GM18951 (cell line): ENCODE data around the gene ADIRF.
"Not testable (repeated sequence)": the region's sequence is repeated elsewhere in the genome, so short reads cannot be mapped to it uniquely, and the experiment has no call there.

Source experiments
- POLR2A ChIP-seq: IDR thresholded peaks from 4 replicates; pipeline ENCODE4 v1.6.1; 2011; ENCODE audit warnings: mild to moderate bottlenecking; ENCODE audit not compliant: insufficient read length, insufficient read depth; ENCODE audit errors: extremely low read depth
- in situ Hi-C: fragments of 300-500 bp; cut with MboI; formaldehyde crosslinking; loops from one replicate; pipeline ENCODE4 v1.12.0; 2022; ENCODE audit warnings: low sequenced_read_pairs, mixed read lengths, inconsistent platforms; ENCODE audit not compliant: unreplicated experiment

Gene ADIRF

GRCh38 chr10:86992456-86992855, 24.2 kb downstream of the ADIRF start:
- in situ Hi-C loops: no loop called here
- TF ChIP-seq POLR2A: no peak

DNA sequence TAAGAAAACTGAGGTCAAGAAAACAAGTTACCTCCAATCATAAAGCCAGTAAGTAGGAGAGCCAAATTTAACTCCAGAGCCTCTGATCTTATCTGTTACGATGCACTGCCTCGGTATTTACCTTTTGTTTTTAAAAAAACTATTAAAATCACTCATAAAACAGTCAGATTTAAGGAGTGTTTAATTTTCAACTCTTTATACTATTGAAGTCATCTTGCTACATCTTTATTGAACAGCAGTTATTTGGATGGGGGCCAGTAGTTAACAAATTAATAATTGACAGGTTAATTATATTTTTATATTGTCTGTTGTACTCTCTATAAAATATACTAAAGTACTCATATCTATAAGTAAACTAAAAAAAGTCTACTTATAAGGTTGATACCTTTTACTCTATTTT, 24.6 kb downstream of the ADIRF start:
- in situ Hi-C loops: no loop called here
- no peak for TF ChIP-seq POLR2A

DNA sequence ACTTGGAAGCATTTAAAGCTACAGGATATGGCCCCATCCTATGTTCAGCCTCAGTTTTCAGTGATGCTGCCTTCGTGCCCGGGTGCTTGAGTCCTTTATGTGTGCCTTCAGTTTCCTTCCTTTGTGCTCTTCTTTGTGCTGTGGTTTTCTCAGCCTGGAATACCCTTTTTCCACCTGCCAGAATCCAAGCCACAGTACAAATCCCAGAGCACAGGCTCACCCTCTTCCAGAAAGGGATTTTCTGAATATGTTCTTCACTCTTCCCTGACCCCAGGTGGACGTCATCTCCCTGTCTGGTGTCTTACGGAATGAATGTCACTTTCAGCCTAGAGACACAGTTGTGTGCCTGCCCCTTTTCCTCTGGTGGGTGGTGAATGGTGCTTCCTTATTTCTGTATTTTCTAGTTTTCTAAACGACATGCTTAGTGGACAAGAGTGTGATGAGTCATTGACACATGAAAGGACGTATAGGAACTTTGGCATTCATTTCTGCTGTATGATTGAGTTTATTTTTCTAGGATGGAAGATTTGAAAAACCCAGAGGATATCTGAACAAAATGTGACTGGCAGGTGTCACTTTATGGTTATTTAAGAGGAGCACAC, 31.6 kb downstream of the ADIRF start:
- in situ Hi-C loops: not testable (repeated sequence)

DNA sequence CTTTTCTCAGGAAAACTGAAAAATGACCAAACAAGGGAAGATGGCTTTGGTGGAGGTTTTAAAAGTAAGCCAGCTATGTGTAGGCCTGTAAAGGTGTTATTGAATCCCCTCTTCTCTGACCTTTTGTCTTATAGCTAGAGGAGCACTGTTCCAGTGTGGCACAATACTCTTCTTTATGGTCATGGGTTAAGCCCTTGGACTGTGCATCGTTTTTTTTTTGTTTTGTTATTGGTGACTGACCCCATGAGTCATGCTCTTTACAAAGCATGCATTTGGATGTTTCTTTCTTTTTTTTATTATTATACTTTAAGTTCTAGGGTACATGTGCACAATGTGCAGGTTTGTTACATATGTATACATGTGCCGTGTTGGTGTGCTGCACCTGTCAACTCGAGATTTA, 32.2 kb downstream of the ADIRF start:
- no peak for TF ChIP-seq POLR2A
- in situ Hi-C loops: no loop called here

DNA sequence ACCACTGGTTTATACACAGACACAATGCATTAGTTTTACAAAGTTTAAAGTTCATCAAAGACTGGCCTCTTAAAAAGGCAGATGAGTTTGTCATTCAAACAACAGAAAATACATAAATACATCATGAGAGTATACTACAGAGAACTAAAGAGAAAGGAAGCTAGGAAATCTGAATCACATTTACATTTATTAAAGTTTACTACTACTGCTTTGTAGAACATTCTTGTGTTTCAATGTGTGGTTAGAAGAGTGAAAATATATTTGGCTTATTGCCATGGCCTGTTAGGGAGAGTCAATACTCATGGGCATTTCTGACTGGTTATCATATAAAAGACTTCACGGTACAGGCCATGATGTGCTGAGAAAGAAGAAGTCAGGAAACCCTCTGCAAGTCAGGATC, 38.8 kb downstream of the ADIRF start:
- in situ Hi-C loops: not testable (repeated sequence)

GRCh38 chr10:87007674-87008073, 39.4 kb downstream of the ADIRF start:
- in situ Hi-C loops: not testable (repeated sequence)

- in situ Hi-C loops: not testable (repeated sequence)
Observed at GRCh38 chr10:87008303-87008702, 40.0 kb downstream of the ADIRF start.

DNA sequence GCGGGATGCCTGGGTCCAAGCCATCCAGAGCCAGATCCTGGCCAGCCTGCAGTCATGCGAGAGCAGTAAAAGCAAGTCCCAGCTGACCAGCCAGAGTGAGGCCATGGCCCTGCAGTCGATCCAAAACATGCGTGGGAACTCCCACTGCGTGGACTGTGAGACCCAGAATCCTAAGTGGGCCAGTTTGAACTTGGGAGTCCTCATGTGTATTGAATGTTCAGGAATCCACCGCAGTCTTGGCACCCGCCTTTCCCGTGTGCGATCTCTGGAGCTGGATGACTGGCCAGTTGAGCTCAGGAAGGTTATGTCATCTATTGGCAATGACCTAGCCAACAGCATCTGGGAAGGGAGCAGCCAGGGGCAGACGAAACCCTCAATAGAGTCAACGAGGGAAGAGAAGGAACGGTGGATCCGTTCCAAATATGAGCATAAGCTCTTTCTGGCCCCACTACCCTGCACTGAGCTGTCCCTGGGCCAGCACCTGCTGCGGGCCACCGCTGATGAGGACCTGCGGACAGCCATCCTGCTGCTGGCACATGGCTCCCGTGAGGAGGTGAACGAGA, 40.9 kb downstream of the ADIRF start:
- in situ Hi-C loops: not testable (repeated sequence)

GRCh38 chr10:87013528-87013927, 45.2 kb downstream of the ADIRF start:
- in situ Hi-C loops: not testable (repeated sequence)

GRCh38 chr10:87014986-87015716, 46.9 kb downstream of the ADIRF start:
- in situ Hi-C loops: not testable (repeated sequence)

DNA sequence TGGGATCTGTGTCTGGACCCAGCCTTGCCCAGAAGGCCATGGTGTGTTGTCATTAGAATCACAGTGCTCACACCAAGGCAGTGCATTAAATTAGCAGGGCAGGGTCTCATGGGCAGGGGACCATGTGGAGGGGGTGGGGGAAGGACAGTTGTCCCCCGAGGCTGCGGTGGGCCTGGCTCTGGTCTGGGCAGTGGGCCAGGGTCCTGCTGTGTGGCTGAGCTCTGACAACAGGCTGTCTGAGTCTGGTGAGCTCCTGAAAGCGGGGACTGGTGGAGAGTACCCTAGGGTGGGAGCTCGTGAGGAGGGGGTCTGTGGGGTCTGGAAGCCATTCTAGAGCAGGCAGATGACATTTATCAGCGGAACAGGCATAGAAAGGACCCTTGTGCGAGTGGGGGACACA, 49.8 kb downstream of the ADIRF start:
- in situ Hi-C loops: not testable (repeated sequence)

DNA sequence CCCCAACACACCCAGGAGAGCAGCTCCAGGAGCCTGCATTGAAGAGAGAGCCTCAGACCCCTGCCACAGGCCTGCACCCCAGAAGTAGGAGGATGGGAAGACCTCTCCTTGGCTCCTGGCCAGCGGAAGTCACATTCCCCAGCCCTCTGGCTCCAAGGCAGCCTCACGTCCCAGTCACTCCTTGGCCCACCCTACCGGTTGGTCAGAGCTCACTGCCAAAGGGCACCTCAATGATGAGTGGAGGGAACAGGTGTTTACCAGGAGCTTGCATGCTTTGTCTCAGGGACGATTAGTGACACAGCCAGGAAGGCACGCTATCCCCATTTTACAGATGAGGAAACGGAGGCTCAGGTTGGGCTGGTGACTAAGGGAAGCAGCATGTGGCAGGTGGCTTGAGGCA, 50.8 kb downstream of the ADIRF start:
- in situ Hi-C loops: not testable (repeated sequence)

DNA sequence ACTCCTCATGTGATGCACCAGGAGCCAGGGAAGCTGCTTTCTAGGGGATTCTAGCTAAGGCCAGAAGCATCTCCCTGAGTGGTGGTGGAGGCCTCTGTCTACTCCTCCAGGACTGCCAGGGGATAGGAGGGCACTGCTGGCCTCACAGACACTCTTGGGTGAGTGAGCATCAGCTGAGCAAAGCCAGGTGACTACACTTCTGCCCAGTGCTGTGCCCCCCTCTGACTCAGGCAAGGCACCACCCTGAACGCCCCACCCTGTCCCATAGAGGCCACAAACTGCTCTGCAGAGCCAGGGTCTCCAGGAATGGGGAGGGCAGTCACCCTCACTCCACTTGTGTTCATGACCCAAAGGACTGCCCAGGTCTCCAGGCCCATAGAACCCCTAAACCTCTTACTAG, 51.2 kb downstream of the ADIRF start:
- in situ Hi-C loops: not testable (repeated sequence)

GRCh38 chr10:87020056-87020455, 51.8 kb downstream of the ADIRF start, which contains the start of gene FAM25A:
TSS of gene FAM25A (plus strand) at chr10:87020294. CDS start at chr10:87020325, 31 bp downstream.
- in situ Hi-C loops: not testable (repeated sequence)
